RWPE1 (cell line): ENCODE measurements around the gene RHOBTB3.

ENCODE experiments used
- CTCF ChIA-PET: fragments of 350-600 bp; sonication (Branson Sonifier 250); formaldehyde crosslinking; extraction: SDS; loops from one replicate; lab custom pipeline; 2021; lab: Yijun Ruan, JAX
- POLR2A ChIA-PET: fragments of 400-600 bp; formaldehyde crosslinking; extraction: SDS; loops from one replicate; lab custom pipeline; 2020; ENCODE audit warnings: antibody characterized with exemption; ENCODE audit not compliant: low non-redundant PET; lab: Yijun Ruan, JAX
- DNase-seq: peaks from one replicate; pipeline ENCODE4 v3.0.0; 2012; ENCODE audit warnings: low spot score
- H3K27ac ChIP-seq: fragments of 450-650 bp; 2 replicates; pipeline ENCODE4 v1.5.1; 2017
- CTCF ChIP-seq: fragments of 450-650 bp; conservative IDR thresholded peaks from 2 replicates; pipeline ENCODE4 v1.5.1; 2017; ENCODE audit warnings: low read depth, mild to moderate bottlenecking

Gene RHOBTB3

DNA sequence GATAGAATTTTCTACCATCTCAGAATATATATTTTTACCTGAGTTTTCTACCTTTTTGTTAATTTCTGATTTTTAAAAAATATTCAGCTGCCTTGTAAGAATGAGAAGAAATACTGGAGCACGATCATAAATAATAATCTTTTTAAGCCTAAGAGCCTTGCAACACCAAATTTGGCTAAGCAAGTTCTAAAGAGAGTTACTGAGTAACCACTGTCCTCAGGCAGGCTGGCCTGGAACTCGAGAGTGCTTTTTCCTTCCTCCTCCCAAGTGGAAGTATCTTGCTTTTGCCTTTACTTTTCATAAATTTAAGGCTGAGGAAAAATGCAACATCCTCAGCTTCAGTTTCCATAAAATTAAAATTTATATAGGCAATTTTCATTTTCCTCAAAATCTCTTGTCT is 70.4 kb downstream of the RHOBTB3 start:
- ChIA-PET CTCF (interaction anchor here (0.6 kb wide), 1 partner anchor 15 kb away, joined by 3 read pairs; no protein-coding TSS in a partner anchor), POLR2A (no interaction called here)
- TF ChIP-seq CTCF, result no peak
- no peak for DNase-seq
- H3K27ac ChIP-seq, result no peak overlapping the region

- ChIA-PET CTCF (interaction anchor here (0.7 kb wide), 1 partner anchor 160 kb away, joined by 4 read pairs; the partner anchor contains the start of gene ELL2), POLR2A (no interaction called here)
- no peak for TF ChIP-seq CTCF
- no peak overlapping the region for H3K27ac ChIP-seq
- DNase-seq, result no peak
Observed at GRCh38 chr5:95801961-95802360, 70.8 kb downstream of the RHOBTB3 start.

GRCh38 chr5:95803271-95804148 is 72.4 kb downstream of the RHOBTB3 start:
- DNase-seq, result no peak
- no peak overlapping the region for H3K27ac ChIP-seq
- POLR2A ChIA-PET, result no interaction called here
- CTCF ChIA-PET, result interaction anchor here (0.6 kb wide), 2 partner anchors 11 to 16 kb away, joined by 3 to 4 read pairs; no protein-coding TSS in a partner anchor
- no peak for TF ChIP-seq CTCF

GRCh38 chr5:95804736-95805539 is 73.8 kb downstream of the RHOBTB3 start:
- ChIA-PET POLR2A (no interaction called here), CTCF (no interaction called here)
- no peak overlapping the region for H3K27ac ChIP-seq
- DNase-seq, result no peak
- no peak for TF ChIP-seq CTCF

DNA sequence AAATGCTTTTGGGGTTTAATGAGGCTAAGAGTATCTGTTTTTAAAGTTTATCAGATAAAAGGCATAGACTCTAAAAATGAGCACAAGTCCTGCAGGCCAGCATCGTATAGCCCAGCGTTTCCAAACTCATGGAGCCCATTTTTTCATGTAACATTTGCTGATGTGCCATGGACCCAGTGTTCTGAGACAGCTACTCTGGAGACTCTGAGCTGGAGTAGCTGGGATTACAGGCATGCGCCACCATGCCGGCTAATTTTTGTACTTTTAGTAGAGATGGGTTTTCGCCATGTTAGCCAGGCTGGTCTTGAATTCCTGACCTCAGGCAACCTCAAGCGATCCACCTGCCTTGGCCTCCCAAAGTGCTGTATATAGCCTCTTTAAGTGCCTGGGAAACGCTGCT is 75.6 kb downstream of the RHOBTB3 start:
- no peak for TF ChIP-seq CTCF
- ChIA-PET POLR2A (no interaction called here), CTCF (no interaction called here)
- DNase-seq, result no peak
- H3K27ac ChIP-seq, result no peak overlapping the region

- no peak for TF ChIP-seq CTCF
- DNase-seq, result no peak
- H3K27ac ChIP-seq, result no peak overlapping the region
- POLR2A ChIA-PET, result no interaction called here
- CTCF ChIA-PET, result interaction anchor here (0.6 to 2.2 kb wide), 2 partner anchors 27 to 1662 kb away, joined by 4 to 7 read pairs; no protein-coding TSS in a partner anchor
Observed at GRCh38 chr5:95808013-95808685, 77.0 kb downstream of the RHOBTB3 start.
